Neuronal stem cell (in vitro differentiated cells): ENCODE data around the gene ZSWIM8.

Source experiments
- DNase-seq: peaks from one replicate; pipeline ENCODE4 v3.0.0-alpha.2; 2013; ENCODE audit warnings: low spot score
- H2AFZ ChIP-seq: one replicate; pipeline ENCODE4 v1.6.1; 2013; ENCODE audit warnings: mild to moderate bottlenecking, low read length, inconsistent platforms
- H2AK5ac ChIP-seq: 2 replicates; pipeline ENCODE4 v1.6.1; 2013; ENCODE audit warnings: low read depth, mild to moderate bottlenecking, inconsistent platforms, low read length, moderate library complexity, mixed read lengths
- H2BK120ac ChIP-seq: 2 replicates; pipeline ENCODE4 v1.6.1; 2013; ENCODE audit warnings: low read depth, mild to moderate bottlenecking, inconsistent platforms, low read length, moderate library complexity, mixed read lengths
- H2BK12ac ChIP-seq: one replicate; pipeline ENCODE4 v1.6.1; 2013; ENCODE audit warnings: low read length, inconsistent platforms
- H2BK15ac ChIP-seq: 2 replicates; pipeline ENCODE4 v1.6.1; 2013; ENCODE audit warnings: mild to moderate bottlenecking, low read length, inconsistent platforms, mixed read lengths
- H2BK5ac ChIP-seq: one replicate; pipeline ENCODE4 v1.6.1; 2013; ENCODE audit warnings: inconsistent platforms, mild to moderate bottlenecking, low read length, moderate library complexity
- H3K14ac ChIP-seq: one replicate; pipeline ENCODE4 v1.6.1; 2013; ENCODE audit warnings: low read length, inconsistent platforms
- H3K18ac ChIP-seq: 2 replicates; pipeline ENCODE4 v1.6.1; 2013; ENCODE audit warnings: low read length, inconsistent platforms
- H3K23ac ChIP-seq: 2 replicates; pipeline ENCODE4 v1.6.1; 2013; ENCODE audit warnings: low read depth, mild to moderate bottlenecking, mixed read lengths, low read length, inconsistent platforms; ENCODE audit not compliant: poor library complexity
- H3K27ac ChIP-seq: replicated peaks from 3 replicates; pipeline ENCODE4 v1.5.1; 2013; ENCODE audit warnings: low read length, inconsistent platforms
- H3K27me3 ChIP-seq, 3 experiments: 2 replicates each; pipeline ENCODE4 v1.6.1; 2013; ENCODE audit warnings: low read length in 3 of 3, mild to moderate bottlenecking in 2 of 3, inconsistent platforms in 1 of 3, low read depth in 1 of 3, mixed read lengths in 1 of 3, moderate library complexity in 1 of 3; ENCODE audit not compliant: control insufficient read depth in 3 of 3, insufficient read depth in 3 of 3
- H3K36me3 ChIP-seq, 2 donors: replicated peaks in 1 of 2; 2 replicates each; pipeline ENCODE4 v1.6.1; 2013; ENCODE audit warnings: low read length in 2 of 2; ENCODE audit not compliant: control insufficient read depth in 2 of 2, insufficient read depth in 2 of 2
- H3K4ac ChIP-seq: 2 replicates; pipeline ENCODE4 v1.6.1; 2013; ENCODE audit warnings: inconsistent platforms, mild to moderate bottlenecking, low read length, moderate library complexity
- H3K4me1 ChIP-seq, 2 donors: 1 replicate in 1 of 2; 2 replicates in 1 of 2; pipeline ENCODE4 v1.6.1; 2013; ENCODE audit warnings: low read length in 2 of 2, low read depth in 1 of 2; ENCODE audit not compliant: control insufficient read depth in 2 of 2, insufficient read depth in 1 of 2
- H3K4me2 ChIP-seq: one replicate; pipeline ENCODE4 v1.6.1; 2013; ENCODE audit warnings: mild to moderate bottlenecking, low read length, inconsistent platforms; ENCODE audit not compliant: insufficient read depth, poor library complexity, severe bottlenecking
- H3K4me3 ChIP-seq, 2 donors: 2 replicates each; pipeline ENCODE4 v1.5.1; 2013; ENCODE audit warnings: low read length in 2 of 2, mild to moderate bottlenecking in 2 of 2, inconsistent platforms in 1 of 2, moderate library complexity in 1 of 2
- H3K79me1 ChIP-seq: one replicate; pipeline ENCODE4 v1.6.1; 2013; ENCODE audit warnings: low read depth, mild to moderate bottlenecking, inconsistent platforms, low read length, moderate library complexity
- H3K9ac ChIP-seq: one replicate; pipeline ENCODE4 v1.6.1; 2013; ENCODE audit warnings: mild to moderate bottlenecking, low read depth, low read length, inconsistent platforms; ENCODE audit not compliant: poor library complexity
- H3K9me3 ChIP-seq, 2 donors: replicated peaks in 1 of 2; 2 replicates each; pipeline versions ENCODE3 to v1.6.1; 2013; ENCODE audit warnings: low read length in 2 of 2, mild to moderate bottlenecking in 2 of 2, inconsistent platforms in 1 of 2, low read depth in 1 of 2, mixed read lengths in 1 of 2, moderate library complexity in 1 of 2; ENCODE audit not compliant: control insufficient read depth in 2 of 2, insufficient read depth in 1 of 2
- H4K8ac ChIP-seq: one replicate; pipeline ENCODE4 v1.6.1; 2013; ENCODE audit warnings: low read depth, mild to moderate bottlenecking, inconsistent platforms, low read length, moderate library complexity
- H4K91ac ChIP-seq: one replicate; pipeline ENCODE4 v1.6.1; 2013; ENCODE audit warnings: low read length, low read depth, mild to moderate bottlenecking, inconsistent platforms; ENCODE audit not compliant: poor library complexity
- WGBS, 2 donors: extraction: QIAGEN DNeasy Blood & Tissue Kit; methylation state at CpG; one replicate each; pipeline ENCODE4 v1.1.7; 2013; ENCODE audit warnings: missing lambda C conversion rate in 2 of 2, mixed read lengths in 1 of 2; ENCODE audit not compliant: insufficient read length in 2 of 2, insufficient replicate concordance in 1 of 2; ENCODE audit errors: extremely low coverage in 2 of 2; 5-methylcytosine and 5-hydroxymethylcytosine counted together

ZSWIM8 gene

DNA sequence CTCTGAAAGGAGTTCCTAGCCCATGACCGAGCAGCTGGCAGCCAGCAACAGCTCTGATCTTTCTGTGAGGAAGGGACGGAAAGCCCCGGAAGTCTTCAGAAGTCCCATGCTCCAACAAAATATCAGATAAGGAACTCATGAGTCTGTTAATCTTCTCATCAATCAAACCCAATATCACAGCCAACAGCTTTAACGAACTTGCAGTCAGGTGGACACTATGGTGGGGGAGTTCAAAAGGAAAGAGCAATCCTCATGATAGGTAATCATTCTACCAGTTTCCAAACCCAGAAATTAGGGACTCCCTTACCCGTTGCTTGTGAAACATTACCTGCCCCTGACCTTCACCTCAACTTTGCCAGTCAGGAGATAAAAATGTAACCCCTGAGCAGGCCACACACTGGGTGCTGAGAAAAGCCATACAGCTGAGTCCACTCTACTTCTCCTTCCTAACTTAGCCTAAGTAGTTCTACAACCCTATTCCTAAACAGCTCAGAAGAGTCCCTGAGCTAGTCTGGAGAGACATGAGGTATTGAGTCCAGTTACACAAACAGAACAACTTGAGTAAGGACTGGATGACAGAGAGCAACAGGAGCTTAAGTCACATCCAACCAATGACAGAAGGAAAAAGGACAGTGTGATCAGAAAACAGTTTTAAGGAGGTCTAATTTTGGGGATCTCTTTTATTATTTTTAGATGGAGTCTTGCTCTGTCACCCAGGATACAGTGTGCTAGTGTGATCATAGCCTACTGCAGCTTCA is 23.8 kb downstream of the ZSWIM8 start:
- Histone ChIP-seq H3K4me2 (no peak overlapping the region), H3K18ac (no peak overlapping the region), H3K36me3 (peaks cover 25 to 59% of the 10 kb centered on the region in 2 donors), H3K9me3 (no peaks in the 10 kb centered on the region), H3K23ac (no peak overlapping the region), H3K14ac (no peak overlapping the region), H2BK12ac (no peak overlapping the region), H3K79me1 (no peaks in the 10 kb centered on the region), H2AFZ (no peak overlapping the region), H3K4ac (no peak overlapping the region), H2BK15ac (no peak overlapping the region), H3K27me3 (no peaks in the 10 kb centered on the region), H2AK5ac (no peak overlapping the region), H3K4me3 (no peak overlapping the region), H3K27ac (no peak overlapping the region), H4K8ac (no peak overlapping the region), H3K4me1 (peaks cover 0 to 6% of the 10 kb centered on the region in 2 donors), H2BK120ac (no peak overlapping the region), H2BK5ac (no peak overlapping the region), H4K91ac (no peak overlapping the region), H3K9ac (no peak overlapping the region)
- DNase-seq, result no peak
- no CpG with 5 or more reads among the region's 5 CpGs for WGBS, 2 donors

DNA sequence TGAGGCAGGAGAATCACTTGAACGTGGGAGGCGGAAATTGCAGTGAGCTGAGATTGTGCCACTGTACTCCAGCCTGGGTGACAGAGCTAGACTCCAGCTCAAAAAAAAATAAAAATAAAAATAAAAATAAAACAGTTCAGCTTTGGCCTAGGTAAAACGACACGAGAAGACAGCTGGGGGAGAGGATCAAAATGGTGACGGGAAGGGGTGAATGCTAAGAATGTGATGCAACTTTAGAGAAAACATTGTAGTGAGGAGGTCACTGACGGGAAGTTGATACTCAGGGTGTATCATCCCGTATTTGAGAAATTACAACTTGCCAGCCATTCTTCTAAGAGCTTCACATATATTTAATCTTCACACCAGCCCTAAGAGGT is 24.9 kb downstream of the ZSWIM8 start:
- H3K27me3 ChIP-seq, result no peaks in the 10 kb centered on the region
- no peaks in the 10 kb centered on the region for H3K79me1 ChIP-seq
- no peak overlapping the region for H2BK12ac ChIP-seq
- H2AK5ac ChIP-seq, result no peak overlapping the region
- H4K8ac ChIP-seq, result no peak overlapping the region
- no peak overlapping the region for H2BK5ac ChIP-seq
- DNase-seq, result no peak
- H2AFZ ChIP-seq, result peak overlapping the region; percentile 95
- peaks cover 27 to 59% of the 10 kb centered on the region in 2 donors for H3K36me3 ChIP-seq
- WGBS, 2 donors, result no CpG with 5 or more reads among the region's 7 CpGs
- no peak overlapping the region for H3K4ac ChIP-seq
- H2BK120ac ChIP-seq, result no peak overlapping the region
- H2BK15ac ChIP-seq, result no peak overlapping the region
- H3K18ac ChIP-seq, result no peak overlapping the region
- peak overlapping the region; percentile 84 for H3K4me2 ChIP-seq
- H3K23ac ChIP-seq, result no peak overlapping the region
- H3K4me3 ChIP-seq, result peak overlapping the region in 1 of 2 donors; percentile 87
- peaks cover 0 to 6% of the 10 kb centered on the region in 2 donors for H3K4me1 ChIP-seq
- no peak overlapping the region for H3K14ac ChIP-seq
- no peaks in the 10 kb centered on the region for H3K9me3 ChIP-seq
- H3K27ac ChIP-seq, result no peak overlapping the region
- H4K91ac ChIP-seq, result no peak overlapping the region
- no peak overlapping the region for H3K9ac ChIP-seq

DNA sequence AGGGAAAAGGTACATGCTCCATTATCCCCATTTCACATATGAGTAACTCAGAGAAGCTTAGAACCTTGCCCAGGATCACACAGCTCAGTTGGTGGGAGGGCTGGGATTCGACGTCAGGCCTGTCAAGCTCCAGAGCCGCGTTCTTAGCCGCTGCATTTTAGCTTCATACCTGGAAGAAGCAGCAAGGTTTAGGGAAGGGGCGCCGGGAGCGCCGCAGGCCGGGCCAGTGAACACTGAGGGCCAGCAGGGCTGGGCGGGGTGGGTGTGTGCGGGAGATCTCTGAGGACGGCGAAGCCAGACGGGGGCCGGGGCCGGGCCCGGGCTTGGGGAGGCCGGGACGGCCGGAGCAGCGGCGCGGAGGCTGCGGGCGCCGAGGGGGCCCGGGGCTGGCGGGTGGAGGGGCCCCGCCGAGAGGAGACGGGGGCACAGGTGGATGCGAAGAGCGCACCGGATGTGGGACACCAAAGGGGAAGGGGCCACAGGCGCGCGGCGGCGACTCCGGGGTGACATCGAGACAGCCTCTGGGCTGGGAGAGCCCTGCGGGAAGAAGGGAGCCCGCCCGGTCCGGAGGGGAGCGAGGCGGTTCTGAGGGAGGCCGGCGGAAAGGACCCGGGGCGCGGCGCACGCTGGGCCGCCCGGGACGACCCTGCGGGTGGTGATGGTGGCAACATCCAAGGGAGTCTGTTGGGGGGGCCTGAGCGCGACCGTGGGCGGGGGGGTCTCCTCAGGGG is 25.5 kb downstream of the ZSWIM8 start:
- WGBS, 2 donors, result no CpG with 5 or more reads among the region's 63 CpGs
- Histone ChIP-seq H3K27ac (no peak overlapping the region), H3K4me1 (peaks cover 0 to 6% of the 10 kb centered on the region in 2 donors)

DNA sequence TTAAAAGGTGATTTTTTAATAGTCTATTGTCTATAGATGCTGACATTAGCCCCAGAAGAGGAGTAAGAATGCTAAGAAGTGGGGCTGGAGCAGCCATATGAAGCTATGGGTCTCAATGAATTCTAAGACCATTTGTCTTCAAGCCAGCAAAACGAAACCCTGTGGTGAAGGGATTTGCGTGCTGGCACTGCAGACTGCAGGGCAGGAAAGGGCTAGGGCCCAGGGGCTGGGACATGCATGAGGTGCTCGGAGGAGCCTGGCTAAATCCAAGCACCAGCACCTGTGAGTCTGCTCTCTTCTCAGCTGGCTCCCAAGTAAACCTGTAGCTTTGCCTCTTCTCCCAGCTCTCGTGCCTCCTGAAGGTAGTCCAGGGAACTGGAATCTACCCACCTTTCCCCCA is 27.3 kb downstream of the ZSWIM8 start:
- Histone ChIP-seq H2BK12ac (no peak overlapping the region), H3K14ac (no peak overlapping the region), H3K4me1 (peaks cover 0 to 6% of the 10 kb centered on the region in 2 donors), H3K4me3 (no peak overlapping the region), H2BK120ac (no peak overlapping the region), H3K36me3 (peaks cover 23 to 55% of the 10 kb centered on the region in 2 donors), H3K79me1 (no peaks in the 10 kb centered on the region), H2AFZ (no peak overlapping the region), H3K4me2 (no peak overlapping the region), H2BK15ac (no peak overlapping the region), H3K18ac (no peak overlapping the region), H2BK5ac (no peak overlapping the region), H3K4ac (no peak overlapping the region), H3K27me3 (no peaks in the 10 kb centered on the region), H3K23ac (no peak overlapping the region), H4K8ac (no peak overlapping the region), H3K9ac (no peak overlapping the region), H3K27ac (no peak overlapping the region), H2AK5ac (no peak overlapping the region), H4K91ac (no peak overlapping the region), H3K9me3 (no peaks in the 10 kb centered on the region)
- WGBS, 2 donors, result no CpG with 5 or more reads among the region's 4 CpGs
- no peak for DNase-seq

More for the DNA sequence above, 25.5 kb downstream of the ZSWIM8 start:
- no peak overlapping the region for H2BK12ac ChIP-seq
- H2AFZ ChIP-seq, result peak overlapping the region; percentile 95
- peak overlapping the region; percentile 87 to 97 for H3K4me3 ChIP-seq
- peak overlapping the region; percentile 96 for H3K9ac ChIP-seq
- peak overlapping the region; percentile 97 for H3K23ac ChIP-seq
- no peak overlapping the region for H2AK5ac ChIP-seq
- peak overlapping the region; percentile 84 for H3K4me2 ChIP-seq
- no peak overlapping the region for H2BK120ac ChIP-seq
- H2BK15ac ChIP-seq, result peak overlapping the region; percentile 51
- H3K9me3 ChIP-seq, result no peaks in the 10 kb centered on the region
- H2BK5ac ChIP-seq, result peak overlapping the region; percentile 77
- peaks cover 25 to 59% of the 10 kb centered on the region in 2 donors for H3K36me3 ChIP-seq
- H3K18ac ChIP-seq, result peak overlapping the region; percentile 92
- H3K14ac ChIP-seq, result no peak overlapping the region
- H4K91ac ChIP-seq, result no peak overlapping the region
- H4K8ac ChIP-seq, result no peak overlapping the region
- H3K27me3 ChIP-seq, result no peaks in the 10 kb centered on the region
- H3K79me1 ChIP-seq, result no peaks in the 10 kb centered on the region
- DNase-seq, result no peak
- H3K4ac ChIP-seq, result no peak overlapping the region
